Breast epithelium (tissue), 3 donors: ENCODE data around the gene RIMBP2.

Experiments
- CTCF ChIP-seq, 3 donors: fragments of 450-650 bp; IDR thresholded peaks; one replicate each; pipeline ENCODE4 v1.5.1; 2016 to 2017; ENCODE audit warnings: antibody characterized with exemption in 3 of 3, mild to moderate bottlenecking in 3 of 3, moderate library complexity in 3 of 3
- POLR2A ChIP-seq: fragments of 450-650 bp; IDR thresholded peaks from one replicate; pipeline ENCODE4 v1.6.1; 2016; ENCODE audit warnings: antibody characterized with exemption, mild to moderate bottlenecking, moderate library complexity
- POLR2AphosphoS5 ChIP-seq, 3 donors: sonication (generic); formaldehyde crosslinking; IDR thresholded peaks; one replicate each; pipeline ENCODE4 v1.6.1; 2017; ENCODE audit warnings: antibody characterized with exemption in 3 of 3

- TF ChIP-seq CTCF (IDR thresholded peaks at IDR 0.05) (no peak), POLR2A (no peak), POLR2AphosphoS5 (IDR thresholded peaks at IDR 0.05) (no peak)
Measured at GRCh38 chr12:130530429-130530828, 185.7 kb downstream of the RIMBP2 start.
